Muscle of back (tissue), 11 donors: Measurements from ENCODE around the gene FDXACB1. TPM values are rescaled to one million over a fixed set of nuclear protein-coding genes. Genes with fewer than 3 reads are reported as not detected.
"Not testable (repeated sequence)": the region's sequence is repeated elsewhere in the genome, so short reads cannot be mapped to it uniquely, and the experiment has no call there.

Experiments used
- DNase-seq, 3 donors: peaks; one replicate each; pipeline versions ENCODE4 v3.0.0 to v3.0.0-alpha.2; 2013
- polyA plus RNA-seq, 10 donors: library from polyadenylated mRNA; unstranded; fragments of 120-200 nt; gene quantifications; one replicate each; pipeline ENCODE4 v1.2.1, GENCODE V29; 2013; ENCODE audit not compliant: insufficient read length in 10 of 10

The FDXACB1 gene
- polyA plus RNA-seq, 10 donors: 1.7 to 3.5 (median 2.4) TPM

DNA sequence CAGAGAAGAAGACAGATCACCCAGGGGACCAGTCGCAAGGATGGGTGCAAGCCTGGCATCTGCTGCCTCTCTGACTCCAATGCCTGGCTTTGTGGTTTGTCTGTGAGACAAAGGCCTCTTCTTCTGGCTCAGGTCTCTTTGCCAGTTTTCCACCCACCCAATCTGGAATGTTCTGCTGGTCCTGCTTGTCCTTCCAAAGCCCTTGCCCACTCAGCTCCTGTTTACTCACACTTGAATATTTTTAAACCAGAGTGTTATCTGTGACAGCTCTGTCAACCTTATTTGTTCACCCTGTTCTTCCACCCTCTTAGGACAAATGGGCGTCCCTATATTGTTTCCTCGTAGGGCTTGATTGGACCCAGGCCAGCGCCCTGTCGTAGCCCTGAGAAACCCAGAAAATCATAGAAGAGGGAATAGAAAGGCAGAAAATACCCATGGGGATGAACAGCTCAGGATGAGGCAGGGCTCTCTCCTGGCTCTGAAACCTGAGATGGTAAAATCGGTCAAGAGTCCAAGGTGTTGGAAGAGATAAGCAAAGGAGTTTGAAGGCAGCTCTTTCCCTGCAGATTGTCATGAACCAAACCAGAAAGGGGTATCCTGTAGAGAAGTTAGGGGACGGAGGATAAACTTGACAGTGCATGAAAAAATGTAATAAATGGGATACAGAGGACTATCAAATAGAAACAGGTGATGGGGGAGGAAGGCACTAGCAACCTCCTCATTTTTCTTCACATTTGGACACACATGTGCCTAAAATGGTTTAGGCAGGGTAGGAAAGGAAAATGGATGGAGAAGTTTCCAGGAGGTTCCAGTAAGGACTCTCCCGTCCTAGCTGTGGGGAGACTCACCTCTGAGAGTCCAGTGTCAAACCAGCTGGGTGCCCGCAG lies 32.0 kb upstream of the FDXACB1 start:
- peak in 1 of 3 donors; percentile 31 for DNase-seq

DNA sequence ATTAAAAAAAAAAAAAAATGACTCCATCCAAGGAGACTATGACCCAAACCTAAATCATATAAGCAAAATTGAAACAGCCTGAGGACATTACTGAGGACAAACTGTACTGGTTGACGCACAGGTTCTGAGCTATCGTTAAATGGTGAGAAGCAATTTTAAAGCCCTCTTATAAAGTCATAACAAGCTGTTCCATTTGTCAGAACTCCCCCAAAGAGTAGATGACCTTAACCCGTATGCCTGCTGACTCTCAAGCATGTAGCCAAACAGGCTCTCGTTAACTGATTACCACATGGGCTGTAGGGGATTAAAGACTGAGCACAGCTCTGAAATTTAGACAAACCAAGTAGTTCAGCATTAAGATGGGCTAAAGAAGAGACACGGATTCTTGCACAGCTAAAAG lies 30.4 kb upstream of the FDXACB1 start:
- no peak for DNase-seq

DNA sequence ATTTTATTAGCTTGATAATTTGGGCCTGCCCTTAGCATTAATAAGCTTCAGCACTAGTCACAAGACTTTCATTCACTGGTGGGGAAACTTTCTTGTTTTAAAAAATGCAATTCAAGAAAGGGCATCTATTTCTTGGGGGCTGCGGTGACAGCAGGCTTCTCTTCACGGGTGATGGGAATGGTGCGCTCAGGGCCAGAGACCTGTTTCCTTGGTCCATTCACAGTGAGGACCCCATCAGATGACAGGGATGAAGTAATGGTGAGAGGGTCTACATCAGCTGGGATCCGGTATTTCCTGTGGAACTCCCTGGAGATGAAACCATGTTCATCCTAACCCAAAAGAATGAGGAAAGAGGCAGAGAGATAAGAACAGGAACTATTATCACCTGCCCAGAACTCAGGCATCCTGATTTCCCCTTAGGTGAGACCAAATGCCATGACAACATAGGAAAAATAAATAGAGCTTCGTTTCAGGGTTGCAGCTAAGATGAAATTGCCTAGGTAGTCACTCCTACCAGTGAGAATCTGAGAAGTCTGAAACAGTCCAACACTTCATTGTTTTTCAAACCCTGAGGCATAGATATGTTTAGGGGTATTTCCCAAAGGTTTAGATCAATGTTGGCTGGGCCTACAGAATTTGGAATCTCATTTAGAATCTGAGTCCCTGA lies 29.8 kb upstream of the FDXACB1 start:
- no peak for DNase-seq

DNA sequence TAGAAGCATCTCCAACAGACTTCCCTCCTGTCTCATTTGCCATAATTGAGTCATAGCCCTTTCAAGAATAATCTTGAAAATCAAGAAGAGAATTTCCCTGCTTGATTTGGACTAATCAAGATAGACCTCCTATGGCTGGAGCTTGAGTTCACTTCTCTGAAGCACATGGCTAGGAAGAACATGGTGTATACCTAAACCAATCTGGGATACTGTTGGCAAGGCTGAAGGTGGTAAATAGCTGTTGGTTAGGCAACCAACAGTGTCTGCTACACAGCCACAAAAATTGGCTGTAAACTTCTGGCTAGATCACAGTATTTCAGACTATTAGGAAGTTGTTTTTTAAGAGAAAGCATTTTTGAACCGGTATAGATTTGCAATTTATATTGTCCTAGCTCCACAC lies 27.7 kb upstream of the FDXACB1 start:
- no peak for DNase-seq

DNA sequence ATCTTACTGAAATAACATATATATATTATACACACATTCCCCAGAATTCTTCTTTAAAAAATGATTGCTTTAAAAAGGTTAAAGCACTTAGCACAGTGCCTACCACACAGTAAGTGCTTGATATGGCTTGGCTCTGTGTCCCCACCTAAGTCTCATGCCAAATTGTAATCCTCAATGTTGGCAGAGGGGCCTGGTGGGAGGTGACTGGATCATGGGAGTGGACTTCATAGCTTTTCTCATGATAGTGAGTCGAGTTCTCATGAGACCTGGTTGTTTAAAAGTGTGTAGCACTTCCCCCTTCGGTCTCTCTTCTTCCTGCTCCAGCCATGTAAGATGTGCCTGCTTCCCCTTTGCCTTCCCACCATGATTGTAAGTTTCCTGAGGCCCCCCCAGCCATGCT lies 26.4 kb upstream of the FDXACB1 start:
- DNase-seq: peak in 1 of 3 donors; percentile 30

DNA sequence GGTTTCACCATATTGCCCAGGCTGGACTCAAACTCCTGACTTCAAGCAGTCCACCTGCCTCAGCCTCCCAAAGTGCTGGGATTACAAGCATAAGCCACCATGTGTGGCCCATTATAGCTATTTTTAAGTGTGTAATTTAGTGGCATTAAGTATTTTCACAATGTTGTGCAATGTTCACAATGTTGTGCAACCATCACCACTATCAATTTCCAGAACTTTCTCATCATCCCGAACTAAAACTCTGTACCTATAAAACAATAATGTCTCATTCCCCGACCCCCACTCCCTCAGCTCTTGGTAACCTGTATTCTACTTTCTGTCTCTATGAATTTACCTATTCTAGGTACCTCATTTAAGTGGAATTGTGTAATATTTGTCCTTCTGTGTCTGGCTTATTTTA lies 7.9 kb upstream of the FDXACB1 start:
- no peak for DNase-seq

DNA sequence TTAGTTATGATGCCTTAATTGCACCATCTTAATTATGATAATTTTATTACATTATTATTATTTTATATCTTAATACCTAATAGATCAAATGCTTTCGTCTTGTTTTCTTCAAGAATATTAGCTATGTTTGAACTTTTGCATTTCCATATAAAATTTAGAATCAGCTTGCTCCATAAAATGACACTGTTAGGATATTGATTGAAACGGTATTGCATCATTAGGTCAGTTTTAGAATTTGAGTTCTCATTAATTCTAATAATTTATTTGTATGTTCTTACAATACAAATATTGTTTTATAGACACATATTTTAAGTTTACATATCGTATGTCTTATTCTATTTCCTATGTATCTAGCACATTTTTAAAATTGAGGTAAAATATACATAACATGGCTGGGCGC lies 7.1 kb upstream of the FDXACB1 start:
- DNase-seq: no peak

DNA sequence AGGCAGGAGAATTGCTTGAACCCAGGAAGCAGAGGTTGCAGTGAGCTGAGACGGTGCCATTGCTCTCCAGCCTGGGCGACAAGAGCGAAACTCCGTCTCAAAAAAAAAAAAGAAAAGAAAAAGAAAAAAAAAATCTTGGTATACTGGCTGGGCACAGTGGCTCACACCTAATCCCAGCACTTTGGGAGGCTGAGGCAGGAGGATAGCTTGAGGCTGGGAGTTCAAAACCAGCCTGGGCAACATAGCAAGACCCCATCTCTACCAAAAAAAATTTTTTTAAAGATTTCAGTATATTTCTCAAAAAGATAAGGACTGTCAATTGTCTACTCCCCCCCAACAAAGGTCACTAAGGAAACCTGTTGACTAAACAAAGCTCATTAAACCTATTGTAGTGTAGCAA lies 6.1 kb upstream of the FDXACB1 start:
- DNase-seq: not testable (repeated sequence)

DNA sequence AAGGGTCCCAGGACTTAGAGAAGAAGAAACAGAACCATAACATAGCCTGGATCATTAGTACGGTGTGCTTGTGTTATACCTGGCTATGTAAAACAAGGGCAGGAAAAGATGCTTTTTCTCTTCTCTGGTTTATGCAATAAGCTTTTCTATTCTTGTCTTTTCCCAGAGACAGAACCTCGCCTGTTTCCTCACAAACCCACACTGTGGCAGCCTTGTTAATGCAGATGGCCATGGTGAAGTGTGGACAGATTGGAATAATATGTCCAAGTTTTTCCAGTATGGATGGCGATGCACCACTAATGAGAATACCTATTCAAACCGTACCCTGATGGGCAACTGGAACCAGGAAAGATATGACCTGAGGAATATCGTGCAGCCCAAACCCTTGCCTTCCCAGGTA lies 3.2 kb upstream of the FDXACB1 start:
- no peak for DNase-seq

DNA sequence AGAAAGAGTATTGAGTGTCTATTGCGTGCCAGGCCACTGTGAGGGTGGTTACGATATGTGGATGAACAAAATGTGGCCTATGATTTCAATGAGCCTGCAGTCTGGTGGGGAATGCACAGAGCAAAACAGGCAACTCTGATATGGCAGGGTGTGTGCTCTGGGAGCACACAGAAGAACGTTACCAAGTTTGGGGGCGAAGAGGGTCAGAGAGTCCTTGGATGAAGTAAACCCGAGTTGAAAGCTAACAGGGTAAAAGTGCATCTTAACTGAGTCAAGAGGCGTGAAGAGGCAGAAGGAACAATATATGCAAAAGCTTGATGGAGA lies 634 bp upstream of the FDXACB1 start:
- DNase-seq: no peak

DNA sequence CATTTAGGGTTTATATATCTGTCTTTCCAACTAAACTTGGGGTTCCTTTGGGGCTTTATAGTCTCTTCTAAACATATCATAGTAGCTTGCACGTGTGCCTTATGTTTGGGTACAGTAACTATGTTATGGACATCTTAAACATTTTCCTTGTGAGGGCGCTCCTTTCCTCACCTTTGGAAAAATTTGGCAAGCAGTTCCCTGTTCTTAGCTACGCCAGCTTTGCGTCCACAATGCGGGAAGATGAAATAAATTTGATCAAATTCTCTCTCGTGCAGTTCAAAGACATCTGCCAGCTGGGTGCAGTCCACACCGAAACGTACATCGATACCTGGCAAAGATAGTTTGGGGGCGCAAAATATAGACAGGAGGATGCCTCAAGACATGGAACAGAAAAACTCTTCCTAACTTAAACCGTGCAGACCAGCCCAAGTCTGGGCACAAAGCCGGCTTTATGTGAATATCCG lies 548 bp downstream of the FDXACB1 start:
- peak in 1 of 3 donors; percentile 41 for DNase-seq

DNA sequence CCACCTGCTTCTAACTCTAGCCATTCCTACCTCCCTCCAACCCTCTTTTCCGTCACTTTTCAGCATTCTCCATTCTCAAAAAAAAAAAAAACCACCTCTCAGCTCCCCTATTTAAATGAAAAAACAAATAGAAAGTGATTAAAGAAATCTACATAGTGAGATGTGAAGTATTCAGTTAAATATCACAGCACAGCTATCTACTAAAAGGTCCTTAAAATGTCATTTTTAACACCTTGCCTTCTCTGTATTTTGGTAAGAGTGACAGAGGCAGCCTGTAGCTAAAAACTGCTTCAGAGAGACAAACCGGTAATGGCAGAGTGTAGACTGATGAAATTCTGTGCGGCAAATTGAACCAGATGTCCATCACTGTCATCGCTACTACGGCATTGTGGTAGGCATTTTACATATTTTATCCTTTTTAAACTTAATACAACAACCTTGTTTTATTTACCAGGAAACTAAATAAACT lies 7.2 kb downstream of the FDXACB1 start:
- no peak for DNase-seq

DNA sequence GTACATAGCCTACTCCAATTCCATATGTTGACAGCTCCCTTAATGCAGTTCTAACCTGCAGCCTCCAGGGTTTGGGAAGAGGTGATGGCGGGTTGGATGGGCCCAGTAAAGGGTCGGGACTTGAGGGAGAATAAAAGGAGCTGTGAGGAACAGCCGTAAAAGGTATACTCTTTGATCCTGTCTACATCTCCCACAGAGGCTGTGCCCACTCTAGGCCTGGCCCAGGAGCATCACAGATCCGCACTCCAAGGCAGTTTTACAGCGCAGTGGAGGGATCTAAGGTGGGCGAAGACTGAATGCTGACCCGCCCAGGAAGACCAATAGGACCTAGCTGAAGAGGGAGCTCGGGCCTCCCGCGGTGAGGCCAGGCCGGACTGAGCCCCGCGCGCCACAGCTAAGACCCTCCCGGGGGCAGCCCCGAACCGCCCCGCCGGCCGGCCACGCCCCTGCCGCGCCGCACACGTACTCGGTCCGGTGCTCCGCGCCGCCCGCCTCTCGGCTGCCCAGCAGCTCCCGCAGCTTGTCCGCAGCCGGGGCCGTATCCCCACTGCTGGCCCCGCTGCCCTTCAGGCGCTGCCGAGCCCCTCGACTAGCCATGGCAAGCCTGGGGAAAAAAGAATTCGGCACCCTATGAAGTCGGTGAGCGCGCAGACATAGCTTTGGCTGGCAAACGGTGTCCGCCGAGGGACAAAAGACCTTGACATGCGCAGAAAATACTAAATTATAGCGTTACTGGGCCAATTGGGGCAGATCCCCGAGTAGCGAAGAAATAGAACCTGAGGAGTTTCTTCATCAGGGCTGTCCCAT lies 7.9 kb downstream of the FDXACB1 start, which contains the start of gene ALG9:
Gene ALG9 (minus strand): TSS at position 696 of the 807 bp plus-strand sequence. CDS start 99 bp downstream, at position 597.
- peak; percentile 81 to 96 (median 92) for DNase-seq

DNA sequence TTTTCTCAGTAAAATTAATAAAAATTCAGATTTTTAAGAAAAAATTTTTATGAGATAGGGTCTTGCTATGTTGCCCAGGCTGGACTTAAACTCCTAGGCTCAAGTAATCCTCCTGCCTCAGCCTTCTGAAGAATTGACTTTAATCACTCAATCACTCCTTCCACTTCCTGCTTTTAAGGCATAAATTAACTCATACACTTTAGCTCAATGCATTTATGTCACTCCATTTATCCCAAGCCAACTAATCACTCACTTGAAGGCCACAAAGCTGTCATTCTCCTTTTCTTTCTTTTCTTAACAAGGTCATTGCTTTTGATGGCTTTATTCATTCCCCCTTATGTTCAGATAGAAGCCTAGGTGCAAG lies 8.5 kb downstream of the FDXACB1 start:
- peak in 1 of 3 donors; percentile 3 for DNase-seq

DNA sequence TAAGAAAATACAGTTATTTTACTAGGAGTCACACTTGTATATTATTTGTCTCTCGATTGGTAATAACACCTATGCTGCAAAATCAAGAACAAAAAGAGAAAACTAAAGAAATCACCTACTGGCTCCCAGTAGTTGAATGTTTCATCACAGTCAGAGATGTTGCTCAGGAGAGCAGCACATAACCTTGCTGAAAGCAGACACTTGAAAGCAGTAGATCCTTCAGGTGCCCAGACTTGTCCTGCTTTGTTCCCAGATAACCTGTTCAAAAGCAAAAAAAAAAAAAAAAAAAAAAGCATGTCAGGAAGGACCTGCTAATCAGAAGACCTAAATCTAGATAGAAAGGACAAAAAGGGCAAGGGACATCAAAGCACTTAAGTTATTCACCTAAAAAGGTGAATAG lies 8.9 kb downstream of the FDXACB1 start:
- DNase-seq: no peak

DNA sequence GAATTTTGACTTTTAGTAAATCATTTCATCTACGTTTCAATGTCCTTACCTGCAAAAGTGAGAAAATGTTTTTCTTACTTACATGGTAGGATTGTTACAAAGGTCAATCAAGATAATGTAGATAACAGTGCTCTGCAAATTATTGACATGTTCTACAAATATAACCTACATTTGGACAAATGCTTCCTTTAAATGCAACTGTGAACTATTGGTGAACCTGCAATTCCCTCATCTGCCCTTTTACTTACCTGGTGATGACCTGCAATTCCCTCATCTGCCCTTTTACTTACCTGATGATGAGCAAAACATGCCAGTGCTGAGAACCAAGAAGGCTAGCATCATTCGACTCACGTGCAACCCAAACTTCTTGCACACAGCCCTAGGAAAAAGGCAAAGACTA lies 18.7 kb downstream of the FDXACB1 start:
- no peak for DNase-seq

DNA sequence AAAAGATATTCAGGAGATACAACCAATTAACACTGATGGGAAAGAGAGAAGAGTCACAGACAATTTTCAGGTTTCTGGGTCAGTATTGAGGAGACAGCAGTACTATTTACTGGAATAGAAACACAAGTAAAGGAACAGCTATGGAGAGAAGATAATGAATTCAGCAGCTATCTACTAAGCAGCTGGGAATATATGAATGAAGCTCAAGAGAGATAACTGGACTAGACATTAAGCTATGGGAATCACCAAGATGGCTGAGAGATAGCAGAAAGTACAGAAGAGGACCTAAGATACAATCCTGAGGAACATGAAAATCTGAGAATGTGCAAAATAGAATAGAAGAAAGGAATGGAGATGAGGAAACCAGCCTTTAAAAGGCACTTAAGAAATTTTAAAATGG lies 23.5 kb downstream of the FDXACB1 start:
- DNase-seq: no peak

DNA sequence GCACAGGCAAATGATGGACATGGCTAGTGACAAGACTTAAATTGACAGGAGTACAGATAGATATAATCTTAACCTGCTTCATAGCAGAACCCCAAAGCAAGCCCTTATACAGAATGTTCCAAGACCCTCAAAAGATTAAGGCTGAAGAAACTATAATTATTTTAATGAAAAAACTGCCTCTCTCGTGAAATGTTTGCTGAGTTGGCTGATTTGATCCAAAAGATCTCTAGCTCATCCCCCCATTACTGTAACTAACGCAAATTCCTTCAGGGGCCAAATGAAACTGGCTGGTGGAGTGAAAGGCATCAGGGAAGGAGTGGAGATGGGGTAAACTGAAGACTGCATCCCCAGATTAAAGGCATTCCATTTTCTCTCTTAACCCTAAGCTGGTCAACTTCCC lies 26.9 kb downstream of the FDXACB1 start:
- no peak for DNase-seq

DNA sequence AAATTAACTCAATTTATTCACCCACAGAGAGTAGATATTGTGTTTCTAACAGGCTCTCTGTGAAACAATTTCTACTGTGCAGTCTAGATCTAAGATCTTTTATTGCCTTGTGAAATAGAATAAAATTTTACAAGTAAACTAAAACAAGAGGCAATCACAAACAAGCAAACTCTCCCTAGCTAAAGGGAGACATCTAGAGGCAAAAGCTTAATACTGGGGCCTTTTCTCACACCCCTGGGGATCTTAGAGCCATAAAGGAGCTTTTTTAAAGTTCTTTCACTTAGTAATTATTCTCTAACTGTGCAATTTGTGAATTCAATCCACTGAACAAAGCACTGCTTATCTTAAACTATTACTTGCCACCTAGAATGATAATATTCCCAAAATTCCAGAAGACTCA lies 27.3 kb downstream of the FDXACB1 start:
- peak in 1 of 3 donors; percentile 14 for DNase-seq

DNA sequence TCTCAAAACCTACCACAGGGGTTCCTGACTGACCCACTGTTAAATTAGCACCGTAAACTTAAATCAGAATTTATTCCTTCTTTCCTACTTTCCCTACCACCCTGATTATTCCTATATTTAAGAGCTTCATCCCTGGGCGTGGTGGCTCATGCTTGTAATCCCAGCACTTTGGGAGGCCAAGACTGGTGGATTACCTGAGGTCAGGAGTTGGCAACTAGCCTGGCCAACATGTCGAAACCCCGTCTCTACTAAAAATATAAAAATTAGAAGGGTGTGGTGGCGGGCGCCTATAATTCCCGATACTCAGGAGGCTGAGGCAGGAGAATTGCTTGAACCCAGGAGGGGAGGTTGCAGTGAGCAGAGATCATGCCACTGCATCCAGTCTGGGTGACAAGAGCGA lies 27.9 kb downstream of the FDXACB1 start:
- no peak for DNase-seq

DNA sequence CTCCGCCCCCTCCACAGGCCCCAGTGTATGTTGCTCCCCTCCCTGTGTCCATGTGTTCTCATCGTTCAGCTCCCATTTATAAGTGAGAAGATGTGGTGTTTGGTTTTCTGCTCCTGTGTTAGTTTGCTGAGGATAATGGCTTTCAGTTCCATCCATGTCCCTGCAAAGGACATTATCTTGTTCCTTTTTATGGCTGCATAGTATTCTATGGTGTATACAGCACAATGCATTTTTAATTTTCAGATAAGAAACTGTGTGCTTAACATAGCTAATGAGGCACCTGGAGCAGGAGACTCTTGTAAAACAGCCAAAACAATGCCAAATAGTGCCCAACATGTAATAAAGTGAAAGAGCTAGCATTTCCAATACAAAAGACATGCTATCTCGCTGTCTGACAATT lies 29.3 kb downstream of the FDXACB1 start:
- DNase-seq: no peak

DNA sequence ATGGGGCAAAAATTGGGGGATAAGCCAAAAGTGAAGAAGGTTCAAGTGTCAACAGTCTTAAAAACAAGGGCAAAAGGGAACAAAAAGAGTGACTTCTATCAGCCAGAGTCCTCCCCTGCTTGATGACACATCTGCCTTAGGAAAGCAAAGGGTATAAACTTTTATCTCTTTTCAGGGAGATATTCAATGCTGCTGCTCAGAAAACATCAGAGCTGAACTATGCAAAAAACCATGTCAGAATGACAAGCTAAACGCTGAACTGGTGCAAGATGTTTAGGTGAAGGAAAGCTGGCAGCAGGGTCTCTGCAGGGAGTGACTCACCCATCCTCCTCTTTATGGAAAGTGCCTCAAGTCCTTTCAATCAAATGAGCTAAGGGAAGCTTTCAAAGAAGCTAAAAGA lies 32.3 kb downstream of the FDXACB1 start:
- DNase-seq: peak in 1 of 3 donors; percentile 28
